PC-3 (cell line): Measurements from ENCODE around the gene KRTAP1-3.

Source experiments
- EZH2 ChIP-seq: fragments of 300-600 bp; sonication (generic); IDR thresholded peaks from one replicate; pipeline ENCODE4 v1.6.1; 2017; ENCODE audit warnings: antibody characterized with exemption, mild to moderate bottlenecking, low read length; ENCODE audit not compliant: unreplicated experiment
- EZH2phosphoT487 ChIP-seq: fragments of 300-600 bp; sonication (generic); IDR thresholded peaks from 2 replicates; pipeline ENCODE4 v1.6.1; 2018; ENCODE audit warnings: mild to moderate bottlenecking, antibody characterized with exemption, low read length, borderline replicate concordance
- TF ChIP-seq, protein P1 (sequence below): fragments of 300-600 bp; sonication (generic); conservative IDR thresholded peaks from 2 replicates; pipeline ENCODE4 v1.5.1; 2017; ENCODE audit warnings: antibody characterized with exemption, low read depth, mild to moderate bottlenecking, low read length

DNA sequence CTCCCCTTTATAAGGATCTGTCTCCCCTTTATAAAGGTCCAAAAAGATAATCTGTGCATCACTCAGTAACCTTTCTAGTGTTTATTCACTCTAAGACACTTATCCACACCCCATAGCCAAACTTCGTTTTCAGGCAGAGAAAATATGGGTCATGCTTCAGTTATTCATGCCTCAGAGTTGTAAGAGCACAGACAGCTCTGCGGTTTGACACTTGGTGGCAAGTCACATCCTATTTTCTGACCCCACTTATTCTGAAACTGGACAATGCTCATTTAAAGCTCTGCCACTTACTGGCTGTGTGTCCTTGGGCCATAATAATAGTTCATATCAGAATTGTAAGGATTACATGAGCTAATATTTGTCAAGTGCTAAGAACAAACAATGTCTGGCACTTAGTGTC is 14.4 kb upstream of the KRTAP1-3 start:
- TF ChIP-seq EZH2 (no peak), EZH2phosphoT487 (no peak)
- TF ChIP-seq, protein P1, sequence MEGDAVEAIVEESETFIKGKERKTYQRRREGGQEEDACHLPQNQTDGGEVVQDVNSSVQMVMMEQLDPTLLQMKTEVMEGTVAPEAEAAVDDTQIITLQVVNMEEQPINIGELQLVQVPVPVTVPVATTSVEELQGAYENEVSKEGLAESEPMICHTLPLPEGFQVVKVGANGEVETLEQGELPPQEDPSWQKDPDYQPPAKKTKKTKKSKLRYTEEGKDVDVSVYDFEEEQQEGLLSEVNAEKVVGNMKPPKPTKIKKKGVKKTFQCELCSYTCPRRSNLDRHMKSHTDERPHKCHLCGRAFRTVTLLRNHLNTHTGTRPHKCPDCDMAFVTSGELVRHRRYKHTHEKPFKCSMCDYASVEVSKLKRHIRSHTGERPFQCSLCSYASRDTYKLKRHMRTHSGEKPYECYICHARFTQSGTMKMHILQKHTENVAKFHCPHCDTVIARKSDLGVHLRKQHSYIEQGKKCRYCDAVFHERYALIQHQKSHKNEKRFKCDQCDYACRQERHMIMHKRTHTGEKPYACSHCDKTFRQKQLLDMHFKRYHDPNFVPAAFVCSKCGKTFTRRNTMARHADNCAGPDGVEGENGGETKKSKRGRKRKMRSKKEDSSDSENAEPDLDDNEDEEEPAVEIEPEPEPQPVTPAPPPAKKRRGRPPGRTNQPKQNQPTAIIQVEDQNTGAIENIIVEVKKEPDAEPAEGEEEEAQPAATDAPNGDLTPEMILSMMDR: no peak
